Rectal smooth muscle tissue (tissue), 1 donor: ENCODE results near the gene ARL15.

Experiments used
- H3K27ac ChIP-seq: one replicate; pipeline ENCODE4 v1.7.0; 2013; ENCODE audit warnings: low read depth, low read length, inconsistent platforms
- H3K27me3 ChIP-seq: one replicate; pipeline ENCODE4 v1.7.0; 2013; ENCODE audit warnings: low read length; ENCODE audit not compliant: control insufficient read depth, insufficient read depth
- H3K36me3 ChIP-seq: one replicate; pipeline ENCODE4 v1.7.0; 2013; ENCODE audit warnings: low read length; ENCODE audit not compliant: control insufficient read depth, insufficient read depth
- H3K4me1 ChIP-seq: one replicate; pipeline ENCODE4 v1.7.0; 2013; ENCODE audit warnings: low read length; ENCODE audit not compliant: control insufficient read depth, insufficient read depth
- H3K4me3 ChIP-seq: one replicate; pipeline ENCODE4 v1.7.0; 2013; ENCODE audit warnings: low read length
- H3K9ac ChIP-seq: one replicate; pipeline ENCODE4 v1.7.0; 2013; ENCODE audit warnings: low read length

ARL15 gene

GRCh38 chr5:53907827-53908226 is 402.5 kb downstream of the ARL15 start:
- H3K4me3 ChIP-seq = no peak overlapping the region
- no peaks in the 10 kb centered on the region for H3K36me3 ChIP-seq
- no peaks in the 10 kb centered on the region for H3K27me3 ChIP-seq
- no peak overlapping the region for H3K27ac ChIP-seq
- no peaks in the 10 kb centered on the region for H3K4me1 ChIP-seq
- H3K9ac ChIP-seq = no peak overlapping the region

- no peaks in the 10 kb centered on the region for H3K36me3 ChIP-seq
- no peak overlapping the region for H3K4me3 ChIP-seq
These were observed 403.6 kb downstream of the ARL15 start for GRCh38 chr5:53906736-53907135.

GRCh38 chr5:53902296-53902907 is 408.0 kb downstream of the ARL15 start:
- H3K4me1 ChIP-seq = no peaks in the 10 kb centered on the region
- no peaks in the 10 kb centered on the region for H3K36me3 ChIP-seq
- no peak overlapping the region for H3K4me3 ChIP-seq
- no peak overlapping the region for H3K9ac ChIP-seq
- no peaks in the 10 kb centered on the region for H3K27me3 ChIP-seq
- H3K27ac ChIP-seq = no peak overlapping the region

More at GRCh38 chr5:53906736-53907135, 403.6 kb downstream of the ARL15 start:
- Histone ChIP-seq H3K9ac (no peak overlapping the region), H3K27ac (no peak overlapping the region), H3K4me1 (no peaks in the 10 kb centered on the region), H3K27me3 (no peaks in the 10 kb centered on the region)

GRCh38 chr5:53900677-53901076 is 409.7 kb downstream of the ARL15 start:
- Histone ChIP-seq H3K4me3 (no peak overlapping the region), H3K4me1 (no peaks in the 10 kb centered on the region), H3K9ac (no peak overlapping the region), H3K27me3 (no peaks in the 10 kb centered on the region), H3K36me3 (no peaks in the 10 kb centered on the region), H3K27ac (no peak overlapping the region)

- H3K4me3 ChIP-seq = no peak overlapping the region
- no peaks in the 10 kb centered on the region for H3K36me3 ChIP-seq
- H3K27me3 ChIP-seq = no peaks in the 10 kb centered on the region
- peaks cover 3% of the 10 kb centered on the region for H3K4me1 ChIP-seq
- no peak overlapping the region for H3K27ac ChIP-seq
- no peak overlapping the region for H3K9ac ChIP-seq
These were observed 415.2 kb downstream of the ARL15 start for GRCh38 chr5:53895091-53895683.

GRCh38 chr5:53893626-53894025 is 416.7 kb downstream of the ARL15 start:
- H3K9ac ChIP-seq = no peak overlapping the region
- no peaks in the 10 kb centered on the region for H3K27me3 ChIP-seq
- H3K27ac ChIP-seq = no peak overlapping the region
- H3K36me3 ChIP-seq = no peaks in the 10 kb centered on the region
- H3K4me3 ChIP-seq = no peak overlapping the region
- H3K4me1 ChIP-seq = peaks cover 3% of the 10 kb centered on the region

GRCh38 chr5:53892224-53892623 is 418.1 kb downstream of the ARL15 start:
- Histone ChIP-seq H3K9ac (no peak overlapping the region), H3K27ac (no peak overlapping the region), H3K4me3 (no peak overlapping the region), H3K36me3 (no peaks in the 10 kb centered on the region), H3K27me3 (no peaks in the 10 kb centered on the region), H3K4me1 (peaks cover 3% of the 10 kb centered on the region)

GRCh38 chr5:53891159-53891558 is 419.2 kb downstream of the ARL15 start:
- no peaks in the 10 kb centered on the region for H3K27me3 ChIP-seq
- no peak overlapping the region for H3K4me3 ChIP-seq
- peaks cover 3% of the 10 kb centered on the region for H3K4me1 ChIP-seq
- no peaks in the 10 kb centered on the region for H3K36me3 ChIP-seq
- H3K27ac ChIP-seq = no peak overlapping the region
- no peak overlapping the region for H3K9ac ChIP-seq

GRCh38 chr5:53890490-53890889 is 419.9 kb downstream of the ARL15 start:
- H3K4me1 ChIP-seq = peaks cover 3% of the 10 kb centered on the region
- H3K36me3 ChIP-seq = no peaks in the 10 kb centered on the region
- H3K4me3 ChIP-seq = no peak overlapping the region
- no peaks in the 10 kb centered on the region for H3K27me3 ChIP-seq
- no peak overlapping the region for H3K27ac ChIP-seq
- no peak overlapping the region for H3K9ac ChIP-seq

- Histone ChIP-seq H3K27me3 (no peaks in the 10 kb centered on the region), H3K9ac (no peak overlapping the region), H3K4me1 (no peaks in the 10 kb centered on the region), H3K27ac (no peak overlapping the region), H3K36me3 (no peaks in the 10 kb centered on the region), H3K4me3 (no peak overlapping the region)
These were observed 425.5 kb downstream of the ARL15 start for GRCh38 chr5:53884844-53885243.

GRCh38 chr5:53884417-53884816 is 426.0 kb downstream of the ARL15 start:
- H3K27me3 ChIP-seq = no peaks in the 10 kb centered on the region
- no peak overlapping the region for H3K27ac ChIP-seq
- H3K9ac ChIP-seq = no peak overlapping the region
- no peak overlapping the region for H3K4me3 ChIP-seq
- H3K4me1 ChIP-seq = no peaks in the 10 kb centered on the region
- H3K36me3 ChIP-seq = no peaks in the 10 kb centered on the region

GRCh38 chr5:53882676-53883031 is 427.7 kb downstream of the ARL15 start:
- H3K36me3 ChIP-seq = no peaks in the 10 kb centered on the region
- H3K4me3 ChIP-seq = no peak overlapping the region
- no peaks in the 10 kb centered on the region for H3K4me1 ChIP-seq
- no peaks in the 10 kb centered on the region for H3K27me3 ChIP-seq
- no peak overlapping the region for H3K9ac ChIP-seq
- no peak overlapping the region for H3K27ac ChIP-seq

- Histone ChIP-seq H3K4me1 (no peaks in the 10 kb centered on the region), H3K27ac (no peak overlapping the region), H3K36me3 (no peaks in the 10 kb centered on the region), H3K4me3 (no peak overlapping the region), H3K9ac (no peak overlapping the region), H3K27me3 (no peaks in the 10 kb centered on the region)
These were observed 428.2 kb downstream of the ARL15 start for GRCh38 chr5:53882006-53882675.
